Suprapubic skin (tissue), 4 donors: ENCODE data around the gene KIF5C. TPM values are rescaled to one million over a fixed set of nuclear protein-coding genes. Genes with fewer than 3 reads are reported as not detected.

ENCODE experiments used
- DNase-seq, 2 donors: peaks; one replicate each; pipeline ENCODE4 v3.0.0-alpha.2; 2019; ENCODE audit warnings: low spot score in 2 of 2
- H3K27ac ChIP-seq: fragments of 200-600 bp; sonication (generic); one replicate; pipeline ENCODE4 v1.5.1; 2019
- H3K27me3 ChIP-seq: fragments of 200-600 bp; sonication (generic); one replicate; pipeline ENCODE4 v1.5.1; 2019
- H3K36me3 ChIP-seq: fragments of 200-600 bp; sonication (generic); one replicate; pipeline ENCODE4 v1.5.1; 2019
- H3K4me1 ChIP-seq: fragments of 200-600 bp; sonication (generic); one replicate; pipeline ENCODE4 v1.5.1; 2019
- H3K4me3 ChIP-seq: fragments of 200-600 bp; sonication (generic); one replicate; pipeline ENCODE4 v1.5.1; 2019; ENCODE audit warnings: mild to moderate bottlenecking
- H3K9me3 ChIP-seq: fragments of 200-600 bp; sonication (generic); one replicate; pipeline ENCODE4 v1.5.1; 2019
- EP300 ChIP-seq: sonication (generic); formaldehyde crosslinking; IDR thresholded peaks from one replicate; pipeline ENCODE4 v1.6.1; 2017; ENCODE audit warnings: antibody characterized with exemption
- POLR2A ChIP-seq, 2 donors: fragments of 450-650 bp; IDR thresholded peaks; one replicate each; pipeline ENCODE4 v1.6.1; 2017; ENCODE audit warnings: antibody characterized with exemption in 2 of 2, mild to moderate bottlenecking in 2 of 2, moderate library complexity in 2 of 2
- POLR2AphosphoS5 ChIP-seq, 3 donors: sonication (generic); formaldehyde crosslinking; IDR thresholded peaks; one replicate each; pipeline ENCODE4 v1.6.1; 2017; ENCODE audit warnings: antibody characterized with exemption in 3 of 3
- WGBS: methylation state at CpG from one replicate; pipeline ENCODE4 v1.1.5; 2018; 5-methylcytosine and 5-hydroxymethylcytosine counted together
- total RNA-seq, 4 donors: library from RNA; depleted of rRNA; stranded (reverse); fragments of >200 nt; gene quantifications; one replicate each; pipeline ENCODE4 v1.1.0, GENCODE V29; 2016
- TF ChIP-seq, protein P1 (sequence below), 2 donors: fragments of 200-600 bp in 1 of 2; fragments of 450-650 bp in 1 of 2; sonication (generic) in 1 of 2; IDR thresholded peaks; one replicate each; pipeline ENCODE4 v1.5.1; 2016 to 2019; ENCODE audit warnings: antibody characterized with exemption in 2 of 2, mild to moderate bottlenecking in 1 of 2, moderate library complexity in 1 of 2

KIF5C gene
- total RNA-seq, 4 donors from 2014 or later, result 0.30 to 3.2 (median 1.5) TPM

DNA sequence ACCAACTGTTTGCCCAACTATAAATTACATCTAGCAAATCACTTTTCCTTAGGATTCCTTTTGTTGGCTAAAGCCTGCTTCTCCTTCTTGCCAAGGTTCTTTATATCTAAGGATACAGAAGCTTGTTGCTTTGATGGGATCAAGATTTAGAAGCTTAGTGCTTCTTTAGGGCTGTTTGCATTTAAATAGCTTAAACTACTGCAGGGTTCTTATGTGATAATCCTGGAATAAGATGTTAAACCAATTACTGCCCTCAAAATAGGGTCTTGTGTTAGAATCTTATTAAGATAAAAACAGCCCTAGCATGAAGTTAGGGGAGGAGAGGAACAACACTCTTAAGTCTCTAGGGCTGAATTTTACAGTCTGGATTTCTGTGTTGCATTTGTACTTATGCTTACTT is 64.2 kb downstream of the KIF5C start:
- TF ChIP-seq POLR2AphosphoS5 (IDR thresholded peaks at IDR 0.05) (no peak), EP300 (no peak), POLR2A (IDR thresholded peaks at IDR 0.05) (no peak)
- TF ChIP-seq, protein P1, sequence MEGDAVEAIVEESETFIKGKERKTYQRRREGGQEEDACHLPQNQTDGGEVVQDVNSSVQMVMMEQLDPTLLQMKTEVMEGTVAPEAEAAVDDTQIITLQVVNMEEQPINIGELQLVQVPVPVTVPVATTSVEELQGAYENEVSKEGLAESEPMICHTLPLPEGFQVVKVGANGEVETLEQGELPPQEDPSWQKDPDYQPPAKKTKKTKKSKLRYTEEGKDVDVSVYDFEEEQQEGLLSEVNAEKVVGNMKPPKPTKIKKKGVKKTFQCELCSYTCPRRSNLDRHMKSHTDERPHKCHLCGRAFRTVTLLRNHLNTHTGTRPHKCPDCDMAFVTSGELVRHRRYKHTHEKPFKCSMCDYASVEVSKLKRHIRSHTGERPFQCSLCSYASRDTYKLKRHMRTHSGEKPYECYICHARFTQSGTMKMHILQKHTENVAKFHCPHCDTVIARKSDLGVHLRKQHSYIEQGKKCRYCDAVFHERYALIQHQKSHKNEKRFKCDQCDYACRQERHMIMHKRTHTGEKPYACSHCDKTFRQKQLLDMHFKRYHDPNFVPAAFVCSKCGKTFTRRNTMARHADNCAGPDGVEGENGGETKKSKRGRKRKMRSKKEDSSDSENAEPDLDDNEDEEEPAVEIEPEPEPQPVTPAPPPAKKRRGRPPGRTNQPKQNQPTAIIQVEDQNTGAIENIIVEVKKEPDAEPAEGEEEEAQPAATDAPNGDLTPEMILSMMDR (IDR thresholded peaks at IDR 0.05), result no peak
- Histone ChIP-seq H3K36me3 (no peaks in the 10 kb centered on the region), H3K4me3 (no peak overlapping the region), H3K27me3 (no peaks in the 10 kb centered on the region), H3K9me3 (no peaks in the 10 kb centered on the region), H3K4me1 (no peaks in the 10 kb centered on the region), H3K27ac (no peak overlapping the region)
- no peak for DNase-seq

DNA sequence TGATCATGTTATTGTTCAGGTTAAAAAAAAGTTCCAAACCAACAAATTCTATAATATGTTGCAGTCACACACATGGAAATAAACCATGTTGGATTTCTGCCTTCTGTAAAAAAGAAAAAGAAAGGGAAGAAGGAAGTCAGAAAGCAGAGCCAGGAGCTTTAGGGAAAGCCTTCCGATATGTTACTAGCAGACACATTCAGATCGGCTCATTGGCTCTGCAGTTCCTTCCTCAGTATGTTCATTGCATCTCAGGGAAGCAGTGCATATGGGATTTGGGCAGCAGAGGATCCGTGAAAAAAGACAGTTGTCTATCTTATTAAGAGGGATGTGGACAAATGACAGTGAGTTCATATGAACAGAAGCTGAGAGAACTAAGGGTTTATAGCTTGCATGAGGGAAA is 68.1 kb downstream of the KIF5C start:
- H3K4me3 ChIP-seq, result no peak overlapping the region
- no peaks in the 10 kb centered on the region for H3K9me3 ChIP-seq
- no peaks in the 10 kb centered on the region for H3K27me3 ChIP-seq
- no peak for DNase-seq
- TF ChIP-seq POLR2AphosphoS5 (IDR thresholded peaks at IDR 0.05) (no peak), EP300 (no peak), POLR2A (IDR thresholded peaks at IDR 0.05) (no peak)
- TF ChIP-seq, protein P1 (IDR thresholded peaks at IDR 0.05), result no peak
- 63% methylated on average over 3 of the region's 3 CpGs for WGBS
- H3K36me3 ChIP-seq, result no peaks in the 10 kb centered on the region
- no peak overlapping the region for H3K27ac ChIP-seq
- H3K4me1 ChIP-seq, result no peaks in the 10 kb centered on the region

DNA sequence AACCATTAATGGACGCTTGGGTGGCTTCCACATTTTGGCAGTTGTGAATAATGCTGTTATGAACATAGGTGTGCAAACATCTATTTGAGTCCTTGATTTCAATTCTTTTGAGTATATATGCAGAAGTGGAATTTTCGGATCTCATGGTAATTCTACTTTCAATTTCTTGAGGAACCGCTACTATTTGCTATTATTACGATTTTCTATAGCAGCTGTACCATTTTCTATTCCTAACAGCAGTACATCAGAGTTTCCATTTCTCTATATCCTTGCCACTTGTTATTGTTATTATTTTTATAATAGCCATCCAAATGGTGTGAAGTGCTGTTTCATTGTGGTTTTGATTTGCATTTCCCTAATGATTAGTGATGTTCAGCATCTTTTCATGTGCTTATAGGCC is 69.5 kb downstream of the KIF5C start:
- no peaks in the 10 kb centered on the region for H3K4me1 ChIP-seq
- TF ChIP-seq, protein P1 (IDR thresholded peaks at IDR 0.05), result no peak
- TF ChIP-seq POLR2A (IDR thresholded peaks at IDR 0.05), result no peak
- TF ChIP-seq EP300, result no peak
- no peak for TF ChIP-seq POLR2AphosphoS5 (IDR thresholded peaks at IDR 0.05)
- H3K9me3 ChIP-seq, result no peaks in the 10 kb centered on the region
- 92% methylated on average over 4 of the region's 4 CpGs for whole genome bisulfite sequencing
- no peaks in the 10 kb centered on the region for H3K36me3 ChIP-seq
- H3K27me3 ChIP-seq, result no peaks in the 10 kb centered on the region
- H3K27ac ChIP-seq, result no peak overlapping the region
- no peak overlapping the region for H3K4me3 ChIP-seq
- DNase-seq, result no peak

DNA sequence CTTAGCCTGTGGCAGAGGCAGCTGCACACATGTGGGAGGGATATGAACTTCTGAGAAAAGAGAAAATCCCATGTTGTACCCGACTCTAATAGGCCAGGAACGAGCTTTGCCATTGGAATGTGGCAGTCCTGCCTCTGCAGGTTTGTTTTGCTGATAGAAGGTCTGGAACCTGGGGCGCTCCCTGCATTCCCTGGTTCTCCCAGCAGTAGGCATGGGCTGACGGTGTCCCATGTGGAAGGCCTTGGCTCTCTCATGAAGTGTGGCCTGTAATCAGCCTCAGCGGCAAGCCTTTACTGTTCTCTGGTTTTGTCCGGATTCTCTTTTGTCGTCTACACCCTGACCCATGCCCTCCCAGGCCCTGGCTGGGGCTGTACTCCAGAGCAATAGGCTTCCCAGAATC is 72.3 kb downstream of the KIF5C start:
- Histone ChIP-seq H3K36me3 (no peaks in the 10 kb centered on the region), H3K4me3 (no peak overlapping the region), H3K27ac (no peak overlapping the region), H3K4me1 (no peaks in the 10 kb centered on the region), H3K27me3 (no peaks in the 10 kb centered on the region), H3K9me3 (no peaks in the 10 kb centered on the region)
- no peak for TF ChIP-seq POLR2A (IDR thresholded peaks at IDR 0.05)
- no peak for TF ChIP-seq EP300
- no peak for TF ChIP-seq POLR2AphosphoS5 (IDR thresholded peaks at IDR 0.05)
- TF ChIP-seq, protein P1 (IDR thresholded peaks at IDR 0.05), result no peak
- no peak for DNase-seq
- 58% methylated on average over 7 of the region's 7 CpGs for WGBS

DNA sequence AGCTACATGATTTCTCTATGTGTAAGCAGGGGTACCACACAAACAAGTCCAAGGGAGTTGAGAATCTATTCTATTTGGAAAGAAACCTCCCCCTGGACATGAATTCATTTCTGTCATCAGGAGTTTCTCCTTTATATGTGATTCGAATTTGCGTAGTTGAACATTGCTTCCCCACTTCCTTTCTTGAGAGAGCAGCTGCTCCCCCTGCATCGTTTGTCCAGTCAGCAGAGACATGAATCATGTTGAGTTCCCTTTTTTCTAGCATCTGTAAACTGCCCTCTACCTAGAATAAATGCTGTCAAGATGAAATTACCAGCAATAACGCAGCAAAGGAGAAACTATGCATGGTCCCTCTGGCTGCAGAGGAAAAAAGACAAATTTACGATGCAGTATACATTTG is 73.8 kb downstream of the KIF5C start:
- Histone ChIP-seq H3K4me1 (no peaks in the 10 kb centered on the region), H3K9me3 (no peaks in the 10 kb centered on the region), H3K27ac (no peak overlapping the region), H3K36me3 (no peaks in the 10 kb centered on the region), H3K27me3 (no peaks in the 10 kb centered on the region), H3K4me3 (no peak overlapping the region)
- 54% methylated on average over 5 of the region's 5 CpGs for WGBS
- DNase-seq, result no peak
- no peak for TF ChIP-seq POLR2AphosphoS5 (IDR thresholded peaks at IDR 0.05)
- TF ChIP-seq POLR2A (IDR thresholded peaks at IDR 0.05), result no peak
- TF ChIP-seq, protein P1 (IDR thresholded peaks at IDR 0.05), result no peak
- TF ChIP-seq EP300, result no peak
